Neural crest cell (in vitro differentiated cells): ENCODE measurements around the gene ITPR1. TPM values are rescaled to one million over a fixed set of nuclear protein-coding genes. Genes with fewer than 3 reads are reported as not detected.
"Not testable (repeated sequence)": the region's sequence is repeated elsewhere in the genome, so short reads cannot be mapped to it uniquely, and the experiment has no call there.

ENCODE experiments used
- DNase-seq: peaks from one replicate; pipeline ENCODE4 v3.0.0; 2021; ENCODE audit warnings: low read depth, mixed read lengths, low spot score
- H3K27ac Mint-ChIP-seq: one replicate; pipeline ENCODE4 v1.8.0; 2021; ENCODE audit warnings: mild to moderate bottlenecking, mixed read lengths; ENCODE audit not compliant: unreplicated experiment
- H3K27me3 Mint-ChIP-seq: 2 replicates; pipeline ENCODE4 v1.8.0; 2021; ENCODE audit warnings: low read depth, mild to moderate bottlenecking, mixed read lengths
- H3K36me3 Mint-ChIP-seq: 2 replicates; pipeline ENCODE4 v1.8.0; 2021; ENCODE audit warnings: low read depth, mild to moderate bottlenecking, mixed read lengths
- H3K4me1 Mint-ChIP-seq: 2 replicates; pipeline ENCODE4 v1.8.0; 2021; ENCODE audit warnings: mixed read lengths
- H3K4me3 Mint-ChIP-seq: one replicate; pipeline ENCODE4 v1.8.0; 2021; ENCODE audit warnings: mild to moderate bottlenecking, mixed read lengths
- H3K9me3 Mint-ChIP-seq: 2 replicates; pipeline ENCODE4 v1.8.0; 2021; ENCODE audit warnings: mixed read lengths
- CTCF ChIP-seq: fragments of 200-600 bp; sonication (generic); conservative IDR thresholded peaks from 2 replicates; pipeline ENCODE4 v1.5.0; 2021; ENCODE audit warnings: antibody characterized with exemption, mild to moderate bottlenecking
- total RNA-seq: library from RNA; stranded (reverse); gene quantifications from 2 replicates; pipeline ENCODE4 v1.2.1, GENCODE V29; 2021

ITPR1 gene
- total RNA-seq, 1 donor from 2014 or later = 4.8 TPM

- H3K36me3 Mint-ChIP-seq = no peaks in the 10 kb centered on the region
- H3K27ac Mint-ChIP-seq = no peak overlapping the region
- no peak for TF ChIP-seq CTCF
- DNase-seq = no peak
- H3K4me1 Mint-ChIP-seq = no peaks in the 10 kb centered on the region
- no peak overlapping the region for H3K4me3 Mint-ChIP-seq
- H3K9me3 Mint-ChIP-seq = no peaks in the 10 kb centered on the region
- no peaks in the 10 kb centered on the region for H3K27me3 Mint-ChIP-seq
Observed at GRCh38 chr3:4588466-4588865, 95.3 kb downstream of the ITPR1 start.

DNA sequence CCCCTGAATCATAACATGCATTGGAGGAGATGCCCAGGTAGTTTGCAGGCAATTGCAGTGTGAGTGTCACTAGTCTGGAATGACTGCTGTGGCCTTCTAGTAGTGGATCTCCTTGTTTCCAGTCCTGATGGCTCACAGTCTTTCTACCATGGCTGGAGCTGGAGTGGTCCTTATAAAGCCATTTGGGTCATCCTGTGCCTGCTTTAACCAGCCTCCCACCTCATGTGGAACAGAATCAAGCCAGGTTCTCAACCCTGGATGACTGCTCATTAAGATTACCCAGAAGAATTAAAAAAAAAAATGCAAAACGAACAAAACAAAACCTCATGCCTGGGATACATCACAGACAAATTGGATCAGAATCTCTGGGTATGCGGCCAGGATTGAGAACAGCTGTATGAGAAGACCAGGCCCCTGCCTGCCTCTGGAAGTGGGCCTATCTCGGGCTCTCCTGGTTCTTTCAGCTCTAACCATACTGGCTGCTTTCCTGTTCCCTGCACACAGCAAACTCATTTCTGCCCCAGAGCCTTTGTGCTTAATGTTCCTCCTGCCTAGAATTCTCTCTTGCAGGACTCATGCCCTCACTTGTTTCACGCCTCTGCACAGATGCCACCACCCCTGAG lies 96.4 kb downstream of the ITPR1 start:
- Mint-ChIP-seq H3K4me3 (no peak overlapping the region), H3K27ac (no peak overlapping the region), H3K27me3 (no peaks in the 10 kb centered on the region)

DNA sequence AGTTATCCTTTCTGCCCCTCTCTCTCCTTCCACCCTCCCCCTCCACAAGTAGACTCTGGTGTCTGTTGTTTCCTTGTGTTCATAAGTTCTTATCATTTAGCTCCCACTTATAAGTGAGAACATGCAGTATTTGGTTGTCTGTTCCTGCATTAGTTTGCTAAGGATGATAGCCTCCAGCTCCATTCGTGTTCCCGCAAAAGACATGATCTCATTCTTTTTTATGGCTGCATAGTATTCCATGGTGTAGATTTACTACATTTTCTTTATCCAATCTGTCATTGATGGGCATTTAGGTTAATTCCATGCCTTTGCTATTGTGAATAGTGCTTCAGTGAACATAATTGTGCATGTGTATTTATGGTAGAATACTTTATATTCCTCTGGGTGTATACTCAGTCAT lies 97.7 kb downstream of the ITPR1 start:
- not testable (repeated sequence) for H3K27ac Mint-ChIP-seq

More for the DNA sequence above, 96.4 kb downstream of the ITPR1 start:
- no peaks in the 10 kb centered on the region for H3K4me1 Mint-ChIP-seq
- H3K9me3 Mint-ChIP-seq = no peaks in the 10 kb centered on the region
- no peaks in the 10 kb centered on the region for H3K36me3 Mint-ChIP-seq
- DNase-seq = no peak
- TF ChIP-seq CTCF = no peak

GRCh38 chr3:4591669-4592068 lies 98.5 kb downstream of the ITPR1 start:
- no peak for TF ChIP-seq CTCF
- Mint-ChIP-seq H3K27ac (no peak overlapping the region), H3K36me3 (no peaks in the 10 kb centered on the region), H3K4me1 (peaks cover 4% of the 10 kb centered on the region), H3K27me3 (no peaks in the 10 kb centered on the region), H3K9me3 (no peaks in the 10 kb centered on the region), H3K4me3 (no peak overlapping the region)
- no peak for DNase-seq

More for the DNA sequence above, 97.7 kb downstream of the ITPR1 start:
- not testable (repeated sequence) for H3K9me3 Mint-ChIP-seq, H3K4me1 Mint-ChIP-seq, H3K27me3 Mint-ChIP-seq, DNase-seq, H3K4me3 Mint-ChIP-seq, H3K36me3 Mint-ChIP-seq

GRCh38 chr3:4593014-4593413 lies 99.9 kb downstream of the ITPR1 start:
- DNase-seq = no peak
- H3K9me3 Mint-ChIP-seq = no peaks in the 10 kb centered on the region
- no peak overlapping the region for H3K4me3 Mint-ChIP-seq
- TF ChIP-seq CTCF = no peak
- H3K27ac Mint-ChIP-seq = no peak overlapping the region
- H3K36me3 Mint-ChIP-seq = no peaks in the 10 kb centered on the region
- H3K4me1 Mint-ChIP-seq = peaks cover 12% of the 10 kb centered on the region
- no peaks in the 10 kb centered on the region for H3K27me3 Mint-ChIP-seq

DNA sequence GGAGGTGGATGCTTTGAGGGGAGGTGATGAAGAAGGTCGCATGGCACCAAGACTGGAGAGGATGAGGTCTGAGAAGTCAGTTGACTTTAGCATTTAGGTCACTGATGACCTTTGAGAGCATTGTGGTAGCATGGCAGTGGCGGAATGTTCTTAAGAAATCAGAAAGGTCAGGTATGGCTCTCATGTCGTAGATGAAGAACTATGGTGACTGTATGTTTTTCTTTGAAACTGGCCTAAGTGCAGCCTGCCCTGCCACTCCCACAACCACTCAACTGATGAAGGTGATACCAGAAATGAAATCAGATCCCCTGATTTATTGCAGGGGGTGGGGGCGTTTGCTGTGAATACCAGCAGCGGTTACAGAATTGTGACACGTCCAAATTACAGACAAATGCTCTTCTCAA lies 102.6 kb downstream of the ITPR1 start:
- TF ChIP-seq CTCF = no peak
- Mint-ChIP-seq H3K27me3 (no peaks in the 10 kb centered on the region), H3K4me3 (no peak overlapping the region), H3K9me3 (no peaks in the 10 kb centered on the region), H3K27ac (no peak overlapping the region), H3K36me3 (no peaks in the 10 kb centered on the region), H3K4me1 (peaks cover 18% of the 10 kb centered on the region)
- no peak for DNase-seq
